Astrocyte (in vitro differentiated cells and primary cell): ENCODE data around the gene RPS6KL1. TPM values are rescaled to one million over a fixed set of nuclear protein-coding genes. Genes with fewer than 3 reads are reported as not detected.

Experiments used
- DNase-seq: peaks from one replicate; pipeline ENCODE4 v3.0.0-alpha.2; 2010; ENCODE audit warnings: low read depth
- FAIRE-seq: peaks from 2 replicates; lab custom pipeline; 2011; peaks lifted over from hg19 to GRCh38; lab: Jason Lieb, UNC
- H2AFZ ChIP-seq: 2 replicates; pipeline ENCODE4 v1.6.0; 2012; ENCODE audit warnings: low read depth, low read length, inconsistent platforms
- H3K27ac ChIP-seq: 2 replicates; pipeline ENCODE4 v1.5.1; 2011; ENCODE audit warnings: low read depth, low read length, inconsistent platforms
- H3K27me3 ChIP-seq: 2 replicates; pipeline ENCODE4 v1.6.0; 2011; ENCODE audit warnings: low read length, inconsistent platforms; ENCODE audit not compliant: insufficient read depth
- H3K36me3 ChIP-seq: 2 replicates; pipeline ENCODE4 v1.5.1; 2011; ENCODE audit warnings: low read length, inconsistent platforms; ENCODE audit not compliant: insufficient read depth
- H3K4me1 ChIP-seq: 2 replicates; pipeline ENCODE4 v1.5.1; 2011; ENCODE audit warnings: low read length, inconsistent platforms; ENCODE audit not compliant: insufficient read depth
- H3K4me2 ChIP-seq: 2 replicates; pipeline ENCODE4 v1.6.0; 2012; ENCODE audit warnings: low read length, inconsistent platforms
- H3K4me3 ChIP-seq: 2 replicates; pipeline ENCODE4 v1.5.1; 2011; ENCODE audit warnings: low read depth, mild to moderate bottlenecking, low read length, inconsistent platforms; ENCODE audit not compliant: insufficient read depth
- H3K79me2 ChIP-seq: 2 replicates; pipeline ENCODE4 v1.6.0; 2012; ENCODE audit warnings: mild to moderate bottlenecking, low read length, inconsistent platforms; ENCODE audit not compliant: insufficient read depth
- H3K9ac ChIP-seq: 2 replicates; pipeline ENCODE4 v1.6.0; 2012; ENCODE audit warnings: mild to moderate bottlenecking, low read length, inconsistent platforms
- H3K9me3 ChIP-seq: 2 replicates; pipeline ENCODE4 v1.5.1; 2012; ENCODE audit warnings: low read depth, mild to moderate bottlenecking, low read length, inconsistent platforms; ENCODE audit not compliant: insufficient read depth
- H4K20me1 ChIP-seq: 2 replicates; pipeline ENCODE4 v1.6.0; 2012; ENCODE audit warnings: low read length, inconsistent platforms; ENCODE audit not compliant: insufficient read depth
- H3K27ac Mint-ChIP-seq: one replicate; pipeline ENCODE4 v1.8.0; 2021; ENCODE audit warnings: mild to moderate bottlenecking, mixed read lengths; ENCODE audit not compliant: unreplicated experiment
- H3K27me3 Mint-ChIP-seq: one replicate; pipeline ENCODE4 v1.8.0; 2021; ENCODE audit warnings: low read depth, mixed read lengths; ENCODE audit not compliant: unreplicated experiment
- H3K36me3 Mint-ChIP-seq: one replicate; pipeline ENCODE4 v1.8.0; 2021; ENCODE audit warnings: low read depth, mixed read lengths; ENCODE audit not compliant: unreplicated experiment
- H3K4me1 Mint-ChIP-seq: one replicate; pipeline ENCODE4 v1.8.0; 2021; ENCODE audit warnings: low read depth, mixed read lengths; ENCODE audit not compliant: unreplicated experiment
- H3K4me3 Mint-ChIP-seq: one replicate; pipeline ENCODE4 v1.8.0; 2021; ENCODE audit warnings: mild to moderate bottlenecking, moderate library complexity, mixed read lengths; ENCODE audit not compliant: unreplicated experiment
- H3K9me3 Mint-ChIP-seq: one replicate; pipeline ENCODE4 v1.8.0; 2021; ENCODE audit warnings: mild to moderate bottlenecking, mixed read lengths; ENCODE audit not compliant: unreplicated experiment
- EZH2 ChIP-seq: IDR thresholded peaks from 2 replicates; pipeline ENCODE4 v1.6.1; 2012; ENCODE audit warnings: mild to moderate bottlenecking, low read length, inconsistent platforms; ENCODE audit not compliant: insufficient read depth
- total RNA-seq: library from RNA; stranded (reverse); gene quantifications from 2 replicates; pipeline ENCODE4 v1.2.1, GENCODE V29; 2021
- TF ChIP-seq, protein P1 (sequence below): IDR thresholded peaks from 2 replicates; pipeline ENCODE4 v1.5.1; 2011; ENCODE audit warnings: low read depth, mild to moderate bottlenecking, inconsistent platforms, low read length, moderate library complexity; ENCODE audit not compliant: insufficient read depth

RPS6KL1 gene
- total RNA-seq, 1 donor from 2014 or later: 1.7 TPM

DNA sequence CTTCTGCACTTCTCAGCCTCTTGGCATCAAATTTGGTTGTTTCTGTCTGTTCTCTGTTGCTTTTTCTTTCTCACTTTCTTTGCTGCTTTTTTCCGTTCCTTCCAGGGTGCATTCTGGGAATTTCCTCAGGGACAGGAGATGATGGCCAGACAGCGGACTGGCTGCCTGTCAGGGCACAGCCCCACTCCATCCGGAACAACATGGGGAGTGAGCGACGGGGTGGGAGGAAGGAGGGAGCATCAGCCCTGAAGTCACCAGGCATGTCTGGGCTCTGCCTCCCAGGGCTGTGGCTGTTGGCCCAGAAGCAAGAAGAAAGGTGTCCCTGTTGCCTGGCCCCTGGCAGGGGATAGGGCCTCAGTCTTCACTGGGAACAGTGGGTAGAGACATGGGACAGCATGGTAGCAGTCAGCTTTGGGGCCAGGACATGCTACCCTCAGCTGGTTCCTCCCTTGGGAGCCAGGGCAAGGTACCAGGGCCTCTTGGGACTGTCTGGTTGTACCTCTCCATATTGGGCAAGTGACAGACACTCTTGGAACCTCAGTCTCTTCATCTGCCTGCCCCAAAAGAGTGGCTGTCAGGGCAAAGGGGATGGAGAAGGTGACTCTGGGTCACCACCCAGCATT, 23.7 kb upstream of the RPS6KL1 start:
- Mint-ChIP-seq H3K36me3 (peaks cover 6% of the 10 kb centered on the region), H3K4me3 (no peak overlapping the region), H3K9me3 (no peaks in the 10 kb centered on the region), H3K27ac (no peak overlapping the region), H3K27me3 (peaks cover 23% of the 10 kb centered on the region), H3K4me1 (peaks cover 4% of the 10 kb centered on the region)
- Histone ChIP-seq H3K27ac (no peak overlapping the region), H3K4me1 (peaks cover 6% of the 10 kb centered on the region), H3K4me2 (peak overlapping the region; percentile 37), H4K20me1 (no peaks in the 10 kb centered on the region), H3K4me3 (no peak overlapping the region), H2AFZ (peak overlapping the region; percentile 74), H3K36me3 (no peaks in the 10 kb centered on the region), H3K27me3 (no peaks in the 10 kb centered on the region), H3K9me3 (no peaks in the 10 kb centered on the region), H3K9ac (no peak overlapping the region), H3K79me2 (no peaks in the 10 kb centered on the region)
- DNase-seq: no peak
- FAIRE-seq: no peak
- TF ChIP-seq, protein P1, sequence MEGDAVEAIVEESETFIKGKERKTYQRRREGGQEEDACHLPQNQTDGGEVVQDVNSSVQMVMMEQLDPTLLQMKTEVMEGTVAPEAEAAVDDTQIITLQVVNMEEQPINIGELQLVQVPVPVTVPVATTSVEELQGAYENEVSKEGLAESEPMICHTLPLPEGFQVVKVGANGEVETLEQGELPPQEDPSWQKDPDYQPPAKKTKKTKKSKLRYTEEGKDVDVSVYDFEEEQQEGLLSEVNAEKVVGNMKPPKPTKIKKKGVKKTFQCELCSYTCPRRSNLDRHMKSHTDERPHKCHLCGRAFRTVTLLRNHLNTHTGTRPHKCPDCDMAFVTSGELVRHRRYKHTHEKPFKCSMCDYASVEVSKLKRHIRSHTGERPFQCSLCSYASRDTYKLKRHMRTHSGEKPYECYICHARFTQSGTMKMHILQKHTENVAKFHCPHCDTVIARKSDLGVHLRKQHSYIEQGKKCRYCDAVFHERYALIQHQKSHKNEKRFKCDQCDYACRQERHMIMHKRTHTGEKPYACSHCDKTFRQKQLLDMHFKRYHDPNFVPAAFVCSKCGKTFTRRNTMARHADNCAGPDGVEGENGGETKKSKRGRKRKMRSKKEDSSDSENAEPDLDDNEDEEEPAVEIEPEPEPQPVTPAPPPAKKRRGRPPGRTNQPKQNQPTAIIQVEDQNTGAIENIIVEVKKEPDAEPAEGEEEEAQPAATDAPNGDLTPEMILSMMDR: no peak
- no peak for TF ChIP-seq EZH2

DNA sequence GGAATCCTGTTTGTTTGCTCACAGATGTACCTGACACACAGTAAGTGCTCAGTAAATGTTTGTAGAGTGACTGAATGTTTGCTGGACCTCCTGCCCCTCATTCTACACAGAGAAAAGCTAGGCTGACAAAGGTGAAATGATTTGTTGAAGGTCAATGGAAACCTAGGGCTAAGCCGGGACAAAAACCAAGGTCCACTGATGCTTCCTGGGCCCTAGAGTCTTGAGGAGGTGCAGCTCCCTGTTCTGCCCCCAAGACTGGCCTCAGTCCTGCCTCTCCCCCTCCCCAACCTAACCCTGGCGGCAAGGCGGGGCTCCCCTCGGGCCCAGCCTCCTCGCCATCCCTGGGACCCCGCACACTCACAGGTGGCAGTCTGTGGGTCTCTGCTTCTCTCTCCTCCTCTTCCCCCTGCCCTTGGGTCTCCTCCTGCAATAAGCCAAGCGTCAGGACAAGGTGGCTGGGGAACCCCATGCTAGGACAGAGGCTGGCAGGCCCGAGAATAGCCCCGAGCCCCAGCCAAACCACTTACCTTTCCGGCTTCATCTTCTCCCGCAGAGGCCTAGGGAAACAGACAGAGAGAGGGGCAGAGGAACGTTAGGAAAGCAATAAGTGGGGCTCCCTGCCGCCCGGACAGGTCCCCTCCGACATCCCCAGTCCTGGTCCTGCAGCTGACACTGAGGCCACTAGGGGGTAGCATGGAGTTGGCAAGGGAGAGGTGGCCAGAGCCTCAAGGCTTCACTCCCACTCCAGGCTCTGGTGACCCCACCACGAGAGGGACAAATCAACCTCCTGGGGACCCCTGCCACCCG, 23.0 kb upstream of the RPS6KL1 start:
- no peaks in the 10 kb centered on the region for H3K36me3 ChIP-seq
- no peak overlapping the region for H3K9ac ChIP-seq
- no peaks in the 10 kb centered on the region for H3K9me3 ChIP-seq
- peaks cover 10% of the 10 kb centered on the region for H3K4me1 ChIP-seq
- Mint-ChIP-seq H3K27ac (peak overlapping the region; percentile 58), H3K4me3 (no peak overlapping the region), H3K27me3 (peaks cover 21% of the 10 kb centered on the region), H3K9me3 (no peaks in the 10 kb centered on the region), H3K4me1 (peaks cover 8% of the 10 kb centered on the region), H3K36me3 (peaks cover 6% of the 10 kb centered on the region)
- no peak overlapping the region for H3K4me3 ChIP-seq
- H4K20me1 ChIP-seq: no peaks in the 10 kb centered on the region
- FAIRE-seq (no peak), DNase-seq (peak; percentile 22)
- TF ChIP-seq EZH2: no peak
- TF ChIP-seq, protein P1: peak; percentile 76
- H2AFZ ChIP-seq: peak overlapping the region; percentile 74
- no peak overlapping the region for H3K27ac ChIP-seq
- peak overlapping the region; percentile 37 for H3K4me2 ChIP-seq
- H3K27me3 ChIP-seq: no peaks in the 10 kb centered on the region
- no peaks in the 10 kb centered on the region for H3K79me2 ChIP-seq
